Upper lobe of left lung (tissue), 4 donors: ENCODE data around the gene SEPSECS.

Experiments used
- CTCF ChIP-seq, 6 experiments: fragments of 450-650 bp in 4 of 6; fragments of 200-600 bp in 2 of 6; sonication (generic) in 2 of 6; IDR thresholded peaks; one replicate each; pipeline ENCODE4 v1.5.1; 2016 to 2019; ENCODE audit warnings: antibody characterized with exemption in 6 of 6
- EP300 ChIP-seq, 4 donors: sonication (generic); formaldehyde crosslinking; IDR thresholded peaks; one replicate each; pipeline ENCODE4 v1.5.1; 2017; ENCODE audit warnings: antibody characterized with exemption in 4 of 4, control low read depth in 2 of 4
- POLR2A ChIP-seq, 4 donors: fragments of 450-650 bp; IDR thresholded peaks; one replicate each; pipeline ENCODE4 v1.5.1; 2016 to 2017; ENCODE audit warnings: antibody characterized with exemption in 4 of 4, mild to moderate bottlenecking in 2 of 4
- POLR2AphosphoS5 ChIP-seq, 2 donors: sonication (generic); formaldehyde crosslinking; IDR thresholded peaks; one replicate each; pipeline ENCODE4 v1.5.1; 2017; ENCODE audit warnings: antibody characterized with exemption in 2 of 2

- no peak for TF ChIP-seq EP300 (IDR thresholded peaks at IDR 0.05)
- TF ChIP-seq POLR2A (IDR thresholded peaks at IDR 0.05), result no peak
- no peak for TF ChIP-seq CTCF (IDR thresholded peaks at IDR 0.05)
- no peak for TF ChIP-seq POLR2AphosphoS5 (IDR thresholded peaks at IDR 0.05)
Observed at GRCh38 chr4:25103418-25103817, 56.8 kb downstream of the SEPSECS start.
